ENCODE measurements around the gene EPHA7.

GRCh38 chr6:93304505-93304904 lies 114.9 kb downstream of the EPHA7 start:
- TF ChIP-seq CTCF (IDR thresholded peaks at IDR 0.05) (no peak), POLR2A (IDR thresholded peaks at IDR 0.05) (no peak), POLR2AphosphoS5 (IDR thresholded peaks at IDR 0.05) (no peak)

Measured in breast epithelium (tissue), 3 donors.